GM12878 (cell line): ENCODE results near the gene KATNB1. TPM values are rescaled to one million over a fixed set of nuclear protein-coding genes. Genes with fewer than 3 reads are reported as not detected.

ENCODE experiments used
- ATAC-seq: fragments of 200-7000 bp; cut with Tn5 transposase; 3 replicates; pipeline ENCODE4 v1.9.1; 2020; ENCODE audit warnings: mild to moderate bottlenecking, moderate library complexity
- BruUV-seq: library from RNA; stranded (reverse); fragments of 400-500 nt; replicated peaks from 2 replicates; lab custom pipeline; 2021; lab: Mats Ljungman, UMichigan
- CTCF ChIA-PET: fragments of 300-600 bp; sonication (Branson Sonifier 250); formaldehyde crosslinking; extraction: SDS; loops from one replicate; lab custom pipeline; 2021; ENCODE audit warnings: inconsistent platforms; lab: Yijun Ruan, JAX
- POLR2A ChIA-PET: fragments of 350-600 bp; formaldehyde crosslinking; extraction: SDS; loops from one replicate; lab custom pipeline; 2021; ENCODE audit warnings: inconsistent platforms; lab: Charles Lee
- RAD21 ChIA-PET: fragments of 300-600 bp; sonication (Branson Sonifier 250); formaldehyde crosslinking; loops from one replicate; lab custom pipeline; 2023; ENCODE audit warnings: antibody characterized with exemption; ENCODE audit not compliant: unreplicated experiment; lab: Charles Lee
- SMC1A ChIA-PET: fragments of 300-600 bp; sonication (Branson Sonifier 250); formaldehyde crosslinking; loops from one replicate; lab custom pipeline; 2023; ENCODE audit not compliant: unreplicated experiment, uncharacterized antibody; lab: Charles Lee
- DNase-seq: peaks from one replicate; pipeline ENCODE4 v3.0.0-alpha.2; 2011; ENCODE audit warnings: low read depth, low spot score
- FAIRE-seq: peaks from 3 replicates; lab custom pipeline; 2011; peaks lifted over from hg19 to GRCh38; lab: Jason Lieb, UNC
- H2AFZ ChIP-seq: 2 replicates; pipeline ENCODE4 v1.6.0; 2011; ENCODE audit warnings: low read depth, low read length, control low read depth; ENCODE audit not compliant: control insufficient read depth
- H3K27ac ChIP-seq: 2 replicates; pipeline ENCODE4 v1.5.1; 2011; ENCODE audit warnings: control low read depth; ENCODE audit not compliant: control insufficient read depth, insufficient read depth
- H3K27me3 ChIP-seq, 2 experiments: replicated peaks in 1 of 2; 2 replicates each; pipeline versions ENCODE4 v1.6.0 to v1.6.1; 2011; ENCODE audit warnings: low read length in 1 of 2; ENCODE audit not compliant: control insufficient read depth in 2 of 2, insufficient read depth in 2 of 2
- H3K36me3 ChIP-seq, 2 experiments: 2 replicates each; pipeline ENCODE4 v1.5.1; 2011; ENCODE audit warnings: low read length in 1 of 2; ENCODE audit not compliant: control insufficient read depth in 2 of 2, insufficient read depth in 2 of 2
- H3K4me1 ChIP-seq: 2 replicates; pipeline ENCODE4 v1.6.1; 2011; ENCODE audit warnings: mild to moderate bottlenecking, low read length, moderate library complexity, mixed read lengths; ENCODE audit not compliant: control insufficient read depth, insufficient read depth
- H3K4me2 ChIP-seq: 2 replicates; pipeline ENCODE4 v1.6.0; 2011; ENCODE audit warnings: control low read depth; ENCODE audit not compliant: control insufficient read depth, insufficient read depth
- H3K4me3 ChIP-seq: fragments of 200-600 bp; sonication (generic); 2 replicates; pipeline ENCODE4 v1.5.1; 2016
- H3K79me2 ChIP-seq: 2 replicates; pipeline ENCODE4 v1.6.0; 2011; ENCODE audit warnings: low read length; ENCODE audit not compliant: control insufficient read depth, insufficient read depth
- H3K9ac ChIP-seq: 2 replicates; pipeline ENCODE4 v1.8.0; 2011; ENCODE audit warnings: low read length, control low read depth, mixed read lengths; ENCODE audit not compliant: control insufficient read depth, insufficient read depth
- H3K9me3 ChIP-seq: replicated peaks from 3 replicates; pipeline ENCODE4 v1.5.1; 2011; ENCODE audit warnings: mild to moderate bottlenecking, low read length; ENCODE audit not compliant: control insufficient read depth, insufficient read depth
- H4K20me1 ChIP-seq: 2 replicates; pipeline ENCODE4 v1.6.0; 2011; ENCODE audit not compliant: control insufficient read depth, insufficient read depth
- ATF7 ChIP-seq: fragments of 450-650 bp; IDR thresholded peaks from 2 replicates; pipeline ENCODE4 v1.6.1; 2016; ENCODE audit warnings: low read depth, mild to moderate bottlenecking
- HDGF ChIP-seq: fragments of 450-650 bp; IDR thresholded peaks from 2 replicates; pipeline ENCODE4 v1.6.1; 2016; ENCODE audit warnings: antibody characterized with exemption
- KDM1A ChIP-seq: fragments of 200-600 bp; sonication (generic); IDR thresholded peaks from 2 replicates; pipeline ENCODE4 v1.6.1; 2016; ENCODE audit warnings: borderline replicate concordance
- POLR2A ChIP-seq: IDR thresholded peaks from 2 replicates; pipeline ENCODE4 v1.6.1; 2011; ENCODE audit warnings: low read depth, mild to moderate bottlenecking, low read length
- SMC3 ChIP-seq: IDR thresholded peaks from 2 replicates; pipeline ENCODE4 v1.6.1; 2011; ENCODE audit warnings: low read length, improper control_type of control experiment, borderline replicate concordance
- SPI1 ChIP-seq: IDR thresholded peaks from 2 replicates; pipeline ENCODE4 v1.6.1; 2011; ENCODE audit warnings: low read depth, mild to moderate bottlenecking, low read length, moderate library complexity, borderline replicate concordance; ENCODE audit not compliant: insufficient read depth
- WRNIP1 ChIP-seq: IDR thresholded peaks from 2 replicates; pipeline ENCODE4 v1.6.1; 2011; ENCODE audit warnings: low read depth, low read length, improper control_type of control experiment, borderline replicate concordance
- ZBTB11 ChIP-seq: fragments of 450-650 bp; formaldehyde crosslinking; IDR thresholded peaks from 2 replicates; pipeline ENCODE4 v1.5.0; 2022; ENCODE audit warnings: mild to moderate bottlenecking, missing genetic modification characterization
- ZNF592 ChIP-seq: fragments of 450-650 bp; IDR thresholded peaks from 2 replicates; pipeline ENCODE4 v1.6.1; 2017; ENCODE audit warnings: mild to moderate bottlenecking, moderate library complexity
- WGBS: methylation state at CpG from one replicate; pipeline ENCODE4 v1.1.6; 2016; ENCODE audit warnings: low lambda C conversion rate; ENCODE audit not compliant: insufficient replicate concordance, insufficient coverage; ENCODE audit errors: missing lambda C conversion rate; 5-methylcytosine and 5-hydroxymethylcytosine counted together
- in situ Hi-C: fragments of 300-500 bp; cut with MboI; formaldehyde crosslinking; loops from 9 replicates; pipeline ENCODE4 v1.14.3; 2018; ENCODE audit warnings: mixed read lengths
- intact Hi-C: fragments of 100-400 bp; cut with micrococcal nuclease; formaldehyde crosslinking; loops from one replicate; pipeline ENCODE4 v1.14.2; 2022; ENCODE audit not compliant: unreplicated experiment
- polyA plus RNA-seq, 11 experiments: library from polyadenylated mRNA; depleted of rRNA in 4 of 11; unstranded in 6 of 11; stranded (reverse) in 5 of 11; fragments of >200 nt; fragmentation: Nextera tagmentation in 4 of 11; fragmentation: Illumina TruSeq in 1 of 11; extraction: Ambion mirVana in 4 of 11; extraction: Trizol in 1 of 11; gene quantifications; 1 replicate in 1 of 11; 2 replicates in 10 of 11; pipeline versions ENCODE4 v1.2.1 to v1.2.3, GENCODE V29; 2011 to 2016; ENCODE audit warnings: inconsistent platforms in 2 of 11, missing spikeins in 2 of 11, low read depth in 1 of 11
- total RNA-seq, 4 experiments: library from RNA; depleted of rRNA in 3 of 4; stranded (reverse); fragments of >200 nt in 3 of 4; fragmentation: Illumina TruSeq in 1 of 4; extraction: Trizol in 1 of 4; gene quantifications; 2 replicates each; pipeline versions ENCODE4 v1.2.1 to v1.2.3, GENCODE V29; 2013 to 2021

The KATNB1 gene
- total and polyA plus RNA-seq, 10 of the 15 experiments (the other 5 are each of a cell fraction or from before 2014, with no cell fraction given): 0.71 to 46.5 (median 19.5) TPM

GRCh38 chr16:57722210-57722499 is 13.4 kb upstream of the KATNB1 start:
- POLR2A ChIA-PET: no interaction called here
- 6% methylated on average over 2 of the region's 2 CpGs for WGBS
- BruUV-seq: no TSS peak
- Histone ChIP-seq H3K4me2 (no peak overlapping the region), H3K9ac (no peak overlapping the region), H3K27ac (no peak overlapping the region), H3K36me3 (no peaks in the 10 kb centered on the region), H3K27me3 (no peaks in the 10 kb centered on the region), H2AFZ (no peak overlapping the region), H3K4me1 (no peaks in the 10 kb centered on the region), H3K79me2 (no peaks in the 10 kb centered on the region), H3K4me3 (no peak overlapping the region), H3K9me3 (no peaks in the 10 kb centered on the region), H4K20me1 (no peaks in the 10 kb centered on the region)
- DNase-seq (no peak), FAIRE-seq (no peak), ATAC-seq (no peak)
- TF ChIP-seq ZNF592: no peak
- TF ChIP-seq HDGF: no peak
- no peak for TF ChIP-seq POLR2A
- no peak for TF ChIP-seq WRNIP1
- TF ChIP-seq ZBTB11 (CRISPR knock-in tag): no peak
- TF ChIP-seq KDM1A: no peak
- TF ChIP-seq ATF7: no peak
- no peak for TF ChIP-seq SMC3
- TF ChIP-seq SPI1: no peak
- RAD21 ChIA-PET: no interaction called here
- intact Hi-C loops: no loop called here
- CTCF ChIA-PET: no interaction called here
- in situ Hi-C loops: no loop called here
- SMC1A ChIA-PET: no interaction called here
